Choroid plexus epithelial cell (primary cell): ENCODE data around the gene CTBP2.
A peak's percentile ranks its signal among the peaks of the same experiment; 100 is the strongest.

ENCODE experiments used
- DNase-seq: peaks from one replicate; pipeline ENCODE4 v3.0.0-alpha.2; 2010; ENCODE audit warnings: low read depth
- H3K4me3 ChIP-seq: 2 replicates; pipeline ENCODE4 v1.5.1; 2011; ENCODE audit warnings: low read depth, mild to moderate bottlenecking, control low read depth, low read length, moderate library complexity
- TF ChIP-seq, protein P1 (sequence below): conservative IDR thresholded peaks from 2 replicates; pipeline ENCODE4 v1.5.1; 2011; ENCODE audit warnings: low read depth, mild to moderate bottlenecking, control low read depth, inconsistent platforms, low read length, moderate library complexity

The CTBP2 gene

DNA sequence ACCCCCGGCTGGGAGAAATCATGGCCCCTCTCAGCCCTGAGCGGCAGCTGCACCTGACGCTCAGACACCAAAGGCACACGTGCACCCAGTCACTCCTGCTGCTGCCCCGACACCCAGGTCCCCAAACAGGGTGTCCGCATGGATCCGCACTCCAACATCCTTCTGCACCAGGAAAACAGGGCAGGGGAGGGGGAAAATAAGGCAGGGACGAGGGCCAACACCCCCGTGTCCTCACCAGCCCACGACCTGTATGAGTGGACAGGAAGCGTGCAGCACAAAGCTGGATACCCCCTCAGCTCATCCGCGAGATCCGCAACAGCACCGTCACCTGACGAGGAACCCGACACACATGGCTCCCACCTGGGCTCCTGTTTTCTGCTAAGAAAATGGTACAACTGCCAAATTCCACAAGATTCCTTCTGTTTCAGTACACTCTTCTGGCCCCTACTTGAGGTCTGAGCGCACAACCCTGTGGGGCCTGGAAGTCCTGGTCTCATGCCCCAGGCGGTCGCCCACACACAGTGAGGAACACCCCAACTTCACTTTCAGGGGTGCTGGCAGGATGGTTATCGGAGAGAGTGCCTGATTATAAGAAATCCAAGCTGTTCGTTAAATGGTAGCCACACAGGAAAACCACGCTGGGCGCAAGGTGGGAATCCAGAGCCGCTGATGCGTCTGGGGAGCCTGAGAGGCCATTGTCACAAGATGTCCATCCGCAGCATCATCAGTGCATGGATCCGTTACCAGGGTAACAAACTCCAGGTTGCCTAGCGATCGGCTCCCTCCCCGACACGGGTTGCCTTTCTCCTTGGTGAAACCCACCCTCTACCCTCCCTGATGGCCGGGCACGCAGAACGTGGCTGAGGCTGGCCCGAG, 154.8 kb downstream of the CTBP2 start:
- H3K4me3 ChIP-seq = no peak overlapping the region
- TF ChIP-seq, protein P1, sequence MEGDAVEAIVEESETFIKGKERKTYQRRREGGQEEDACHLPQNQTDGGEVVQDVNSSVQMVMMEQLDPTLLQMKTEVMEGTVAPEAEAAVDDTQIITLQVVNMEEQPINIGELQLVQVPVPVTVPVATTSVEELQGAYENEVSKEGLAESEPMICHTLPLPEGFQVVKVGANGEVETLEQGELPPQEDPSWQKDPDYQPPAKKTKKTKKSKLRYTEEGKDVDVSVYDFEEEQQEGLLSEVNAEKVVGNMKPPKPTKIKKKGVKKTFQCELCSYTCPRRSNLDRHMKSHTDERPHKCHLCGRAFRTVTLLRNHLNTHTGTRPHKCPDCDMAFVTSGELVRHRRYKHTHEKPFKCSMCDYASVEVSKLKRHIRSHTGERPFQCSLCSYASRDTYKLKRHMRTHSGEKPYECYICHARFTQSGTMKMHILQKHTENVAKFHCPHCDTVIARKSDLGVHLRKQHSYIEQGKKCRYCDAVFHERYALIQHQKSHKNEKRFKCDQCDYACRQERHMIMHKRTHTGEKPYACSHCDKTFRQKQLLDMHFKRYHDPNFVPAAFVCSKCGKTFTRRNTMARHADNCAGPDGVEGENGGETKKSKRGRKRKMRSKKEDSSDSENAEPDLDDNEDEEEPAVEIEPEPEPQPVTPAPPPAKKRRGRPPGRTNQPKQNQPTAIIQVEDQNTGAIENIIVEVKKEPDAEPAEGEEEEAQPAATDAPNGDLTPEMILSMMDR = no peak
- no peak for DNase-seq

- no peak overlapping the region for H3K4me3 ChIP-seq
- DNase-seq = no peak
- TF ChIP-seq, protein P1 = no peak
Measured at GRCh38 chr10:125004571-125005311, 155.6 kb downstream of the CTBP2 start.

DNA sequence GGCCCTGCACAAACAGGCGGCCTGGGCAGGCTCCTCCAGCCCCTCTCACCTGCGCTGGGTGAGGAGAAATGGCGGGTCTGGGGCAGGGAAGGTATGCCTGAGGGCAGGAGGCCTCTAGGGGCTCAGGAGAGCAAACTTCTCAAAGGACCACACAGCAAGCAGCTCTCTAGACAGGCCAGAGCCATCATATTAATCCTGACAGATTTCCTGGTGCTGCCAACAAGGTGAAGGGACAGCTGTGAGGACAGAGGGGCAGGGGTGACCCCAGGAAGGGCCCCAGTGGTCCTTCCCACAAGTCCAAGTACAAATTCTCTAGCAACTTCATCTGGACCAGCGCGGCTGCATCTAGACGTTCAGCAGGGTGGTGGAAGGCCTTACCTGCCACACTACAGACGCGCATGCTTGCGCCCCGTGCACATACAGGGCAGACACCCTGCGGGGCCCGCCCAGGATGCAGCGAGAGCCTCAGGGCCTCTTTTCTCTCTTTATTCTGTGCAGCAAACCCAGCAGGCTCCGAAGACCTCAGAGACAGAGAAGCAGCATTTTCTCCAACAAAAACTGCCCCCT, 156.4 kb downstream of the CTBP2 start:
- H3K4me3 ChIP-seq = no peak overlapping the region
- TF ChIP-seq, protein P1 = no peak
- DNase-seq = no peak

GRCh38 chr10:125003146-125003900, 157.0 kb downstream of the CTBP2 start:
- DNase-seq = no peak

GRCh38 chr10:125002423-125003145, 157.8 kb downstream of the CTBP2 start:
- no peak for DNase-seq
- no peak overlapping the region for H3K4me3 ChIP-seq
- TF ChIP-seq, protein P1 = no peak

More at GRCh38 chr10:125003146-125003900, 157.0 kb downstream of the CTBP2 start:
- TF ChIP-seq, protein P1 = peak; percentile 12
- H3K4me3 ChIP-seq = no peak overlapping the region

DNA sequence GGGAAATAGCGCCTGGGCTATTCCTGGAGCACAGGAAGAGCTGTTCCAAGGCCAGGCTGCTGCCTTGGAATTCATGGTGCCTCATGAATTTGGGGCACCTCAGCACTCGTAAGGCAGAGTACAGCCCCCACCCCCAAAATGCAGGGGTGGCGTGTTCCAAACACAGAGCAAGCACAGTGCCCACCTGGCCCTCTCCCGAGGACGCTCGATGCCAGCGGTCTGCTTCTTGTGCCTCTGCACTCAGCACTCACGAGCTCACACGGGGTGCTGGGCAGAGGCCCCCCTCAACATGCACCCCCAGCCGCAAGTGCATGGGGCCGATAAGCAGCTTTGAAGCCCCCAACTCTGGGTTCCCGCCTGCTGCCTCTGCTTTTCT, 158.3 kb downstream of the CTBP2 start:
- TF ChIP-seq, protein P1 = no peak
- H3K4me3 ChIP-seq = no peak overlapping the region
- no peak for DNase-seq
